Uterus (tissue), 4 donors: ENCODE measurements around the gene CCDC78. TPM values are rescaled to one million over a fixed set of nuclear protein-coding genes. Genes with fewer than 3 reads are reported as not detected.

Experiments
- DNase-seq, 2 donors: peaks; one replicate each; pipeline ENCODE4 v3.0.0-alpha.2; 2019 to 2020
- H3K27ac ChIP-seq, 2 donors: fragments of 200-600 bp; sonication (generic); 1 replicate in 1 of 2; 2 replicates in 1 of 2; pipeline ENCODE4 v1.5.1; 2016 to 2018
- H3K27me3 ChIP-seq, 2 donors: fragments of 200-600 bp; sonication (generic); one replicate each; pipeline ENCODE4 v1.5.1; 2018 to 2019; ENCODE audit warnings: control low read depth in 1 of 2
- H3K36me3 ChIP-seq, 2 donors: fragments of 200-600 bp; sonication (generic); one replicate each; pipeline ENCODE4 v1.5.1; 2019; ENCODE audit warnings: control low read depth in 1 of 2
- H3K4me1 ChIP-seq, 2 donors: fragments of 200-600 bp; sonication (generic); one replicate each; pipeline ENCODE4 v1.5.1; 2018 to 2019; ENCODE audit warnings: control low read depth in 1 of 2
- H3K4me3 ChIP-seq, 2 donors: fragments of 200-600 bp; sonication (generic); 1 replicate in 1 of 2; 2 replicates in 1 of 2; pipeline ENCODE4 v1.5.1; 2018 to 2019; ENCODE audit warnings: mild to moderate bottlenecking in 1 of 2
- H3K9me3 ChIP-seq, 2 donors: fragments of 200-600 bp; sonication (generic); one replicate each; pipeline ENCODE4 v1.5.1; 2019; ENCODE audit warnings: control low read depth in 1 of 2
- POLR2A ChIP-seq, 2 donors: fragments of 450-650 bp; IDR thresholded peaks; one replicate each; pipeline ENCODE4 v1.6.1; 2016; ENCODE audit warnings: antibody characterized with exemption in 2 of 2, mild to moderate bottlenecking in 1 of 2, moderate library complexity in 1 of 2
- intact Hi-C: fragments of 100-400 bp; cut with DNase I; formaldehyde crosslinking; loops from one replicate; pipeline ENCODE4 v1.15.1; 2023; ENCODE audit warnings: low total_unique reads
- total RNA-seq, 4 donors: library from RNA; depleted of rRNA in 3 of 4; stranded (reverse); fragments of >200 nt in 3 of 4; gene quantifications; one replicate each; pipeline versions ENCODE4 v1.1.0 to v1.2.4, GENCODE V29; 2014 to 2023
- TF ChIP-seq, protein P1 (sequence below), 4 experiments: fragments of 200-600 bp in 2 of 4; fragments of 450-650 bp in 2 of 4; sonication (generic) in 2 of 4; IDR thresholded peaks; one replicate each; pipeline ENCODE4 v1.5.1; 2016 to 2019; ENCODE audit warnings: antibody characterized with exemption in 4 of 4, mild to moderate bottlenecking in 2 of 4, moderate library complexity in 1 of 4
- donor health status: DM: yes; HTN: yes; CAD: no.

CCDC78 gene
- total RNA-seq, 4 donors from 2014 or later, result 1.3 to 5.3 (median 2.3) TPM; not detected in 1

GRCh38 chr16:679814-680624, 46.2 kb downstream of the CCDC78 start, which contains the start of gene STUB1:
Gene STUB1 (plus strand): TSS chr16:680410. CDS start chr16:680526, 116 bp downstream.
- H3K36me3 ChIP-seq, result no peaks in the 10 kb centered on the region
- H3K27ac ChIP-seq, result peak within 1 kb of the TSS; percentile 86 to 96
- peaks cover 0 to 38% of the 10 kb centered on the region in 2 donors for H3K4me1 ChIP-seq
- DNase-seq, result peak; percentile 90
- no peaks in the 10 kb centered on the region for H3K9me3 ChIP-seq
- TF ChIP-seq, protein P1, sequence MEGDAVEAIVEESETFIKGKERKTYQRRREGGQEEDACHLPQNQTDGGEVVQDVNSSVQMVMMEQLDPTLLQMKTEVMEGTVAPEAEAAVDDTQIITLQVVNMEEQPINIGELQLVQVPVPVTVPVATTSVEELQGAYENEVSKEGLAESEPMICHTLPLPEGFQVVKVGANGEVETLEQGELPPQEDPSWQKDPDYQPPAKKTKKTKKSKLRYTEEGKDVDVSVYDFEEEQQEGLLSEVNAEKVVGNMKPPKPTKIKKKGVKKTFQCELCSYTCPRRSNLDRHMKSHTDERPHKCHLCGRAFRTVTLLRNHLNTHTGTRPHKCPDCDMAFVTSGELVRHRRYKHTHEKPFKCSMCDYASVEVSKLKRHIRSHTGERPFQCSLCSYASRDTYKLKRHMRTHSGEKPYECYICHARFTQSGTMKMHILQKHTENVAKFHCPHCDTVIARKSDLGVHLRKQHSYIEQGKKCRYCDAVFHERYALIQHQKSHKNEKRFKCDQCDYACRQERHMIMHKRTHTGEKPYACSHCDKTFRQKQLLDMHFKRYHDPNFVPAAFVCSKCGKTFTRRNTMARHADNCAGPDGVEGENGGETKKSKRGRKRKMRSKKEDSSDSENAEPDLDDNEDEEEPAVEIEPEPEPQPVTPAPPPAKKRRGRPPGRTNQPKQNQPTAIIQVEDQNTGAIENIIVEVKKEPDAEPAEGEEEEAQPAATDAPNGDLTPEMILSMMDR (IDR thresholded peaks at IDR 0.05), result peak in 1 of 4 experiments; percentile 2
- TF ChIP-seq POLR2A (IDR thresholded peaks at IDR 0.05), result peak; percentile 66 to 88
- H3K4me3 ChIP-seq, result peak within 1 kb of the TSS; percentile 43 to 82
- intact Hi-C loops, result no loop called here
- H3K27me3 ChIP-seq, result no peaks in the 10 kb centered on the region

- intact Hi-C loops, result no loop called here
- Histone ChIP-seq H3K4me1 (peaks cover 0 to 34% of the 10 kb centered on the region in 2 donors), H3K36me3 (no peaks in the 10 kb centered on the region), H3K27ac (peak overlapping the region; percentile 65 to 96), H3K27me3 (no peaks in the 10 kb centered on the region), H3K4me3 (peak overlapping the region; percentile 43 to 82), H3K9me3 (no peaks in the 10 kb centered on the region)
- no peak for TF ChIP-seq POLR2A (IDR thresholded peaks at IDR 0.05)
- TF ChIP-seq, protein P1 (IDR thresholded peaks at IDR 0.05), result no peak
- peak; percentile 70 to 73 for DNase-seq
These were observed 47.1 kb downstream of the CCDC78 start for GRCh38 chr16:678858-679813.

- no peak overlapping the region for H3K27ac ChIP-seq
- H3K36me3 ChIP-seq, result no peaks in the 10 kb centered on the region
- no peak overlapping the region for H3K4me3 ChIP-seq
- no peak for DNase-seq
- no peaks in the 10 kb centered on the region for H3K9me3 ChIP-seq
- intact Hi-C loops, result no loop called here
- H3K4me1 ChIP-seq, result peaks cover 0 to 28% of the 10 kb centered on the region in 2 donors
- H3K27me3 ChIP-seq, result no peaks in the 10 kb centered on the region
- TF ChIP-seq, protein P1 (IDR thresholded peaks at IDR 0.05), result no peak
- TF ChIP-seq POLR2A (IDR thresholded peaks at IDR 0.05), result no peak
These were observed 47.9 kb downstream of the CCDC78 start for GRCh38 chr16:678209-678857.

GRCh38 chr16:677316-678190, 48.7 kb downstream of the CCDC78 start:
- TF ChIP-seq, protein P1 (IDR thresholded peaks at IDR 0.05), result no peak
- TF ChIP-seq POLR2A (IDR thresholded peaks at IDR 0.05), result no peak
- Histone ChIP-seq H3K27me3 (no peaks in the 10 kb centered on the region), H3K4me1 (peaks cover 0 to 25% of the 10 kb centered on the region in 2 donors), H3K27ac (no peak overlapping the region), H3K9me3 (no peaks in the 10 kb centered on the region), H3K36me3 (no peaks in the 10 kb centered on the region), H3K4me3 (no peak overlapping the region)
- intact Hi-C loops, result no loop called here
- no peak for DNase-seq
